Gastrocnemius medialis (tissue), 4 donors: ENCODE measurements around the gene CASKIN1.

ENCODE experiments used
- POLR2A ChIP-seq, 2 donors: fragments of 450-650 bp; IDR thresholded peaks; one replicate each; pipeline ENCODE4 v1.6.1; 2017; ENCODE audit warnings: antibody characterized with exemption in 2 of 2, mild to moderate bottlenecking in 2 of 2, moderate library complexity in 2 of 2
- TF ChIP-seq, protein P1 (sequence below), 5 experiments: fragments of 450-650 bp in 3 of 5; fragments of 200-600 bp in 2 of 5; sonication (generic) in 2 of 5; IDR thresholded peaks in 4 of 5; conservative IDR thresholded peaks in 1 of 5; 1 replicate in 4 of 5; 2 replicates in 1 of 5; pipeline ENCODE4 v1.5.1; 2016 to 2019; ENCODE audit warnings: antibody characterized with exemption in 5 of 5, mild to moderate bottlenecking in 3 of 5, moderate library complexity in 3 of 5

DNA sequence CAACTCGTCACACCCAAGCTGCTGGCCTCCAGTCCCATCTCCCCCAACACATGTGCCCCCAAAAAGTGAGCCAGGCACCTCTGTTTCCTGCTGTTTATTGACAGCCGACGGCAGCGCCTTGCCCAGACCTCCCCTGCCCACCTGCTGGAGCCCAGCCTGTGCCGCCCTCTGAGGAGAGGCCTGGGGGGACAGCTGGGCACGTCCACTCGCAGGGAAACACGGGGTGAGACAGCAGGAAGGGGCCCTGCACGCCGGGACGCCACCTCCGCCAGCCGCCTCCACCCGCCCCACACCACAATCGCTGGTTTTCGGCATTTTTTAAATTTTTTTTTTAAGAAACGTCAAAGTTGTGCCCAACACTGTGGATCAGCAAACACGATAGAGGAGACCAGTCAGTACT is 19.3 kb downstream of the CASKIN1 start:
- TF ChIP-seq, protein P1, sequence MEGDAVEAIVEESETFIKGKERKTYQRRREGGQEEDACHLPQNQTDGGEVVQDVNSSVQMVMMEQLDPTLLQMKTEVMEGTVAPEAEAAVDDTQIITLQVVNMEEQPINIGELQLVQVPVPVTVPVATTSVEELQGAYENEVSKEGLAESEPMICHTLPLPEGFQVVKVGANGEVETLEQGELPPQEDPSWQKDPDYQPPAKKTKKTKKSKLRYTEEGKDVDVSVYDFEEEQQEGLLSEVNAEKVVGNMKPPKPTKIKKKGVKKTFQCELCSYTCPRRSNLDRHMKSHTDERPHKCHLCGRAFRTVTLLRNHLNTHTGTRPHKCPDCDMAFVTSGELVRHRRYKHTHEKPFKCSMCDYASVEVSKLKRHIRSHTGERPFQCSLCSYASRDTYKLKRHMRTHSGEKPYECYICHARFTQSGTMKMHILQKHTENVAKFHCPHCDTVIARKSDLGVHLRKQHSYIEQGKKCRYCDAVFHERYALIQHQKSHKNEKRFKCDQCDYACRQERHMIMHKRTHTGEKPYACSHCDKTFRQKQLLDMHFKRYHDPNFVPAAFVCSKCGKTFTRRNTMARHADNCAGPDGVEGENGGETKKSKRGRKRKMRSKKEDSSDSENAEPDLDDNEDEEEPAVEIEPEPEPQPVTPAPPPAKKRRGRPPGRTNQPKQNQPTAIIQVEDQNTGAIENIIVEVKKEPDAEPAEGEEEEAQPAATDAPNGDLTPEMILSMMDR (IDR thresholded peaks at IDR 0.05 in 4 of 5, conservative IDR thresholded peaks at IDR 0.05 in 1 of 5): no peak
- no peak for TF ChIP-seq POLR2A (IDR thresholded peaks at IDR 0.05)
